ENCODE results near the gene WWTR1.

WWTR1 gene

DNA sequence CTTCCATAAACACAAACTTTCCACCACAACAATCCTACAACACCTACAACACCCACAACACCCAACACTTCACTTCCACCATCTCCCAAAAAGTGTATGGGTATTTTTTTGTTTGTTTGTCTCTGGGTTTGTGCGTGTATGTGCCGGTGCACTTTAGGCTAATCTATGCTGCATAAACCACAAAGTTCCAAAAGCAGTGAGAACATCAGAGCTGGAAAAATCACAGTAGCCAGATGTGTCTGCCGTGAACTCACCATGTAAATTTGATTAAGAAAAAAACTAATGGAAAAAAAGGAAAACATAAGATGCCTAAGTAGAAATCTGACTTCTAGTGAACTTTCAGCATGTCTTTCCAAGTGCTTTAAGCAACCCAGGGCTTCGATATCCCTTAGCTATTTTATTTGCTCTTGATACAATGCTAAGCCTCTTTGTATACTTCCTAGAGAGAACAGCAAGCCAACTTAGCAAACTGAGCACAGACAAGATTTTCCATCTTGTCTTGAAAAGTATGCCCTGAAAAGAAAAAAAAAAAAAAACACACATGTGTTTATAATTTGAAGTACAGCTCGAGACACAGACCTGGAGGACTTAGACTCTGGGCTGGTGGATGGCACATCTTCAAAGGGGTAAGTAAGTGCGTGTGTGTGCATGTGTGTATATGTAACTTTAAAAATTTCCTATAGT lies 91.4 kb downstream of the WWTR1 start:
- no peak for DNase-seq (ENCODE audit: low spot score)

DNA sequence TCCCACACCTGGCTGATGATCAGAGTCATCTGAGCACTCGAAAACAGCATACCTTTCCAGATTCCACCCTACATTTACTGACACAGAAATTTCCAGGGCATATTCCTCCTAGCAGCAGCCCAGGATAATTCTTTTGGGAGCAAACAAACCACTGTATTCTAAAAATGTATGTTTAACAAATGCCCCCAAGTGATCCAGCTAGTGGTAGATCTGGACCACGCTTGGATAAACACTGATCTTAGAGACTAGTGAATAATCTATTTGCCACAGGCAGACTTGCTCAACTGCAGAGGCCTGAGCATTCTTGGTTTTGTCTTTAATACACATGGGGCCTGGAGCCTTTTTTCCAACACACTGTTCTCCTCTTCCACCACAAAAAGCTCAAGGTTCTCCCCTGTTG lies 93.7 kb downstream of the WWTR1 start:
- no peak for DNase-seq (ENCODE audit: low spot score)

DNA sequence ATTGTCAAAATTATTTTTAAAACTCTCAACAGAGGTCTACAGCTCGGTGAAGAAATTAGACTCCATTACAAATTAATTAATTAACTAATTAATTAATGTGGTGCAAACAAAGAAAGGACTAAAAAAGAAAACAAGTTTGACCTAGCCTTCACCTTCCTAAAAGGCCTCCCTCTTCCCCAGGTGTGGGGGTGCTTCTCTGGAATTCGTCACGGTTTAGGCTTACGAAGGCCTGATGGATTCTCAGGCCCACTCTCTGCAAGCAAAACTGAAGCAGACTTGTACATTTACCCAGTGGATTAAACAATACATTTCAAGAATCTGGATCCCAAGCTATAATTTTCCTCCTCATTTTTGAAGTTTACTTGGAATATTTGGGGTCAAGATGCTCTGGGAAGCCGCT lies 94.7 kb downstream of the WWTR1 start:
- no peak for DNase-seq (ENCODE audit: low spot score)

DNA sequence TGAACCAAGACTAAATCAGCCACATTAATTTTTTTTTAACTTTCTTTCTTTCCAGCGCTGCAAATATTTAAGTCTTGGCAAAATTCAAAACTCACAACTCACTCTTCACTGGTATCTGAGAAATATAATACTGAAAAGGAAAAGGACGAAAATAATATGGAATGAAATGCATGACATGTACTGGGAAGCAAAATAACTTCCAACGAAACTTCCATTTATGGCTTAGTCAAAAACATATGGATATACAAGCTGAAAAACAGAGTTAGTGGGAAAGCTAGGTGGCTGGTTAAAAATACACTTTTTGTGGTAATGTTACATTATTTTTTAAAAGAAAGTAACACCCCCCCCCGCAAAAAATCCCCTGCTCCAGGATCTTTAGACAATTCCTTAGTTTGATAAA lies 97.2 kb downstream of the WWTR1 start:
- no peak for DNase-seq (ENCODE audit: low spot score)

DNA sequence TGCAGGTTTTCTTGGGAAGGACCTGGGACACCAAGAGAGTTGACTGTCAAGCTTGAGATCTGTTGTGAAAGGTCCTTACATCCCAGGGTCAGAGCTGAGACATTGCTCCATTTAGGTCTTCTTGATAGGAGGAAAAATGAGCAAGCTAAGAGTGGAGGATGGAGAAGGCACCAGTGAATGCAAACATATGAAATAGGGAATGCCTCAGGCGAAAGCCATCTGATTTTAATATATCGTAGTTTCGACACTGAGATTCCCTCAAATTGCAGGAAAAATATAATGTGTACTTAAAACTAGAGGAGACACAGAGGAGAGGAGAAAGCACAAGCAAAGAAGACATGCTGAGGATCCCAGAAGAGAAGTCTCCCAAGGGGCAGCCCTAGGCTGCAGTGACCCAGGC lies 97.8 kb downstream of the WWTR1 start:
- DNase-seq (ENCODE audit: low spot score), result no peak

DNA sequence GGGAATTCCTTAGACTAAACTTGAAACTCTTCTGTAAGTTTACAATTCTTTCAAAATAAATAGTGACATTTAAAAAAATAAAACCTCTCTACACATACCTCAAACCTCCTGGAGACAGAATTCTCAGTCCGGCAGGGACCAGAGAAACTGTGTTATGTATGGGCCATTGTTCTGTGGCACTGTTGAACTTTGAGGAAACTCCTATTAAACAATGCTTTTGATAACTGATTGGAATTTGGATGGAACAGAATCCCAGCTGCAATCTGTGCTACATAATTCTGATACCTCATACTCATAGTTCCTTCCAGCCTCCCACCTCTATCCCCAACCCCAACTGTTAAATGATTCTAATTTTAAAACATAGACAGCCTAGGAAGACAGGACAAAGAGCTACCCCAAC lies 98.3 kb downstream of the WWTR1 start:
- DNase-seq (ENCODE audit: low spot score), result no peak

DNA sequence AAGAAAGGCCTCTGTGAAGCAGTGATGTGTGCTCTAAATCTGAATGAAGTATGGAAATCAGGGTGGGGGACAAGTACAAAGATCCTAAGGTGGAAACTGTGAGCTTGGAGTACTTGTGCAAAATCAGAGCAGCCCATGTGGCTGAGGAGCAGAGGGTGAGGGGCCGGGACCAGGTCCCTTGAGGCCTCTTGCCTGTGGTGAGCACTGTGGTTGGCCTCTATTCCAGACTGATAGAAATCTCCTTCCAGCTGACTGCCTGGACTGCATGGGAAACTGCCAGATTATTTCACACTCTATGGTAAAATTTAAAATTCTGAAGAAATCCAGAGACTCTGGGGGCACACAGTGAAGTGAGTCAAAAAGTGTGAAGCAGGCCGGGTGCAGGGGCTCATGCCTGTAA lies 101.9 kb downstream of the WWTR1 start:
- DNase-seq (ENCODE audit: low spot score), result no peak

DNA sequence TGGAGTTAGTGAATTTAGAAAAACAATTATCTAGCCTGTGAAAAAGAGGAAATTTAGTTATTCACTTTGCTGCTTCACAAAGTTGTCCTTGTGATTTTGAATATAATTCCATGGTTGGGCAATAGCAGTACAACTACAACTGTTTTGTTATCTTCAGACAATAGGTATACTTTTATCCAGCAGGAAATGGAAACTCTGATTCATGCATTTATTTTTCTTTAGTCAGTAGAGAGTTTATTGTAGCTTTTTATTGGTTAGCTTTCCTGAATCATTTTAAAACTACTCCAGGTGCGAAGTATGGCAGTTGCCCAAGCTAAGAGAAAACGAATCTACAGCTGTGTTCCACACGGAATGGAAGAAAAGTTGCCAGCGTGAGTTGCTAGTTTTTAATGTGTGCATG lies 103.0 kb downstream of the WWTR1 start:
- DNase-seq (ENCODE audit: low spot score), result no peak

DNA sequence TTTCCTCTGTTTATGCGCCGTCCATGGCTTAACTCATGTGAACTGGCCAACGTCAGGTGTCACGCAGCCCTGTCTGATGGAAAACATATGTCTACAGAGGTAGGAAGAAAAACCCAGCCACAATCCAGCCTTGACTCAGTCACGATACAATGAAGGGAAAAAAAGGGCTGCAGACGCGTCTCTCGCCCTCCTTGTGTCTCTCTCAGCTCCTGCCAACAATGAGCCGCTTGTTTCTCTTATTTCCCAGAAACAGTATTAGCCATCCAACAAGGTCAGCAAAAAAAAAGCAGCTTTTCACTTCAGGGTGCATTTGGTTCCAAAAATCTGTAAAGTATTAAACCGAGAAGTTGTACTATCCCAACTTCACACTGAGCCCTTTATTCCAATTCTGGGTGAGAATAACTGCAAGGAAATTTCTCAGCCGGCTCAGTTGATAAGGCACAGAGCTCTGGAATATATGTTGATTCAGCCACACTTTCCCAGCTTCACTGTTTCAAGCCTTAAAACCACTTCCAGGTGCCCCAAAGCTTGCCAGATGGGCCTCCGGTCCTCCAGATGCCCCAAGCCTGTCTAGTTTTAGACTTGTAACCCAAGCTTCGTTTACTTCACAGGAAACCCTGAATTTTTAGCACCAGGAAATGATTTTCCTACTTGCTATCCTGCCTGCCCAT lies 103.9 kb downstream of the WWTR1 start:
- no peak for DNase-seq (ENCODE audit: low spot score)

DNA sequence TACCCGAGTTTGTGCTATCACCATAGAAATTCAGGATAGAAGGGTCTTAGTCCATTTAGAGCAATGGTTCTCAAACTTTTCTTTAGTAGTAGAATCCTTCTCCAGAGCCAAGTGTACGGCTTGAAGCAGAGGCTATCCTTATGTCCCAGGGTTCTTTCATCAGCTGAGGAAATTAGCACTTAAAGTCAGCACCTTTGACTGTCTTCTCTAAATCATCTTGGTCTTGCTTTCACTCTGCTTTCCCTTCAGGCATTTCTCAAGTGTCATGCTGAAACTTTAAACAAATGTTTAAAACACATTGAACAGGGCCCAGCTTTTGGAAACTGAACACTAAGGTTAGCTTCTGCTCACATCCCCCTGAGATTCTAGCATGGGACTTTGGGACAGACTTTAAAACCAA lies 105.1 kb downstream of the WWTR1 start:
- no peak for DNase-seq (ENCODE audit: low spot score)

DNA sequence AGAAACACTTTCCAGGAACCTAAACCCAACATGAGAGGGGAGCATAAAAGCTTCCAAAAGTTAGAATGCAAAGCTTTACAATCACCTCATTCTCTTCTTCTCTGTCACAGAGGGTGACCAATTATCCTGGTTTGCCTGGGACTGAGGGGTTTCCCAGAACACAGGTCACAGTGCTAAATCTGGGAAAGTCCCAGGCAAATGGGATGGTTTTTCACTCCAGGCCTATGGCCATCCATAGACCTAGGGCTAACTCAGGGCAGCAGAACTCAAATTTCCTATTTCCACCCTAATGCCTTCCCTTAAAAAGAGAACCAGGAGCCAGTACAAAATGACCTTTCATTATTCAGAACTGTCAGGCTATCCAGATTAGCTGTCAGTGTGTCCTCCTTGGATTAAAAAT lies 106.3 kb downstream of the WWTR1 start:
- DNase-seq (ENCODE audit: low spot score), result no peak

DNA sequence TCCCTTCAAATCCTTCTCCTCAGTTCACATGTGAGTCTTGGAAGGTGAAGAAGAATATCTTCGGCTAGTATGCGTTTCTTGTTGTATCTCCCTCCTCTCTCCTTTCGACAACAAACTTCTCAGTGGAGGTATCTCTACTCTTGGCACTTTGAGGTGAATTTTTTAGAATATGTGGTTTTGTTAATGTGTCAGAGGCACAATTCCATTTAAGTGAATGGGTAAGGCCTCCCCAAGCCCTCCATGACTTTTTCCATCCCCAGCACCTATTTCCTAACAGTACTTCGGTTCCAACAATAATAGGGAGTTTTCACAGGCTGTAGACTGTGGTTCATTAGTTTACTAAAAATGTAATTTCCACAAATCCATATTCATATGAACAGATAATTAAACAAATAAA lies 109.2 kb downstream of the WWTR1 start:
- no peak for DNase-seq (ENCODE audit: low spot score)

DNA sequence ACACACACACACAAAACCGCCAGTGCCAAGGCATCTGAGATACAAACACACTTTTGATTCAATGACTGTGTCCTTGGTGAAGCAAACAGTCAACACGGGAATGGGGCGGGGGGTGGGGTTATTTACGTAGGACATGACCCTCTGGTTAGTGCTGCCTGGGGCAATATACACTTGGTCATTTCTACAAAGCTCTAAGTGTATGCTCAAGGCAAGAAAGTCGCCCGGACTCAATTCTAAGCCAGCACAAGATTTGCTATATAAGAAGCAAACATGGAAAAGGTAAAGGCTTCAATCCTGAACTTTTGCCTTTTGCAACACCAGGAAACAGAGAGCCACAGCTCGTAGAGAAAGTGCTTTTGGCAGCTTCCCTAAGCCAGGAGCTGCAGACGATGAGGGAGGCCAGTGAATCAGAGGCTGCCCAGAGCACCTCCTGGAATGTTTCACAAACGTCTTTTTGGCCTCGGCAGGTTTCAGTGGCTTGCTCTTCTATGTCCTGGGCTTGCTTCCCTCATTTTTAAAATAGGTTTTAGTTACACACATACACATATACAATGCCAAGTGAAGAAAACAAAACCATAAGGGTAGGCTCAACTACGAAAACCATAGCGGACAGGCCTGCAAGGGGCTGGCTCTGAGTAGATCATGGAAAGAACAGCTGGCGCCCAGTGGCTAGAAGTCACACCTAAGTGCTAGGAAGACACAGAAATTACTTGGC lies 109.7 kb downstream of the WWTR1 start:
- DNase-seq (ENCODE audit: low spot score), result no peak

DNA sequence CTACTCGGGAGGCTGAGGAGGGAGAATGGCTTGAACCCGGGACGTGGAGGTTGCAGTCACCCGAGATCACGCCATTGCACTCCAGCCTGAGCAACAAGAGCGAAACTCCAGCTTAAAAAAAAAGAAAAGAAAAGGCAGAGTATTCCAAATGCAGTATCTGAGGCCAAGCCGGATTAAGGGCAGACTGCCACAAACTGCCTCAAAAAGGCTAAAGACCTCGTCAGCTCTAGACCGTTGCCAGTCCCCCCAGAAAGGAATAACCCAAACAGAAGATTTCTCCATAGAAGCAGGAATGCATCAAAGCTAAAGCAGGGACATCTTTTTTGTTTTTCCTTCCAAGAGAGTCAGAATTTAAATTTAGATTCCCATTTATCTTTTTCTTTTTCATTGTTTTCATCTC lies 110.4 kb downstream of the WWTR1 start:
- DNase-seq (ENCODE audit: low spot score), result no peak

DNA sequence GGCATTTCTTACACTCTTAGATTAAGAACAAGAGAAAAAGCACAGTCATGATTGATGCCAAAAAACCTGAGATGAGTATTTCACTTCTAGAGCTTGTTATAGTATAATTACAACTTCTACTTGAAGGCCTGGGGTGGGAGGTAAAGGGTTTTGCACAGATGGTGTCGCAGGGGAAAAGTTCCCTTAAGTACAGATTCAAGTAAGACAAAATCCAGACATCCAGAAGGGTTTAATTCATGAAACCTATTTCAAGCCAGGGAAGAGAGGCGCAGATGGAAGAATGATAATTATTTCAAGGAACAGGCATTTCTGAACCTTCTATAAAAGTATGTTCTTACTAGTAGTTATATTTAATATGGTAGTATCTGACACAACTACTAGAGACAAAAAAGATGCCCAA lies 112.8 kb downstream of the WWTR1 start:
- DNase-seq (ENCODE audit: low spot score), result no peak

DNA sequence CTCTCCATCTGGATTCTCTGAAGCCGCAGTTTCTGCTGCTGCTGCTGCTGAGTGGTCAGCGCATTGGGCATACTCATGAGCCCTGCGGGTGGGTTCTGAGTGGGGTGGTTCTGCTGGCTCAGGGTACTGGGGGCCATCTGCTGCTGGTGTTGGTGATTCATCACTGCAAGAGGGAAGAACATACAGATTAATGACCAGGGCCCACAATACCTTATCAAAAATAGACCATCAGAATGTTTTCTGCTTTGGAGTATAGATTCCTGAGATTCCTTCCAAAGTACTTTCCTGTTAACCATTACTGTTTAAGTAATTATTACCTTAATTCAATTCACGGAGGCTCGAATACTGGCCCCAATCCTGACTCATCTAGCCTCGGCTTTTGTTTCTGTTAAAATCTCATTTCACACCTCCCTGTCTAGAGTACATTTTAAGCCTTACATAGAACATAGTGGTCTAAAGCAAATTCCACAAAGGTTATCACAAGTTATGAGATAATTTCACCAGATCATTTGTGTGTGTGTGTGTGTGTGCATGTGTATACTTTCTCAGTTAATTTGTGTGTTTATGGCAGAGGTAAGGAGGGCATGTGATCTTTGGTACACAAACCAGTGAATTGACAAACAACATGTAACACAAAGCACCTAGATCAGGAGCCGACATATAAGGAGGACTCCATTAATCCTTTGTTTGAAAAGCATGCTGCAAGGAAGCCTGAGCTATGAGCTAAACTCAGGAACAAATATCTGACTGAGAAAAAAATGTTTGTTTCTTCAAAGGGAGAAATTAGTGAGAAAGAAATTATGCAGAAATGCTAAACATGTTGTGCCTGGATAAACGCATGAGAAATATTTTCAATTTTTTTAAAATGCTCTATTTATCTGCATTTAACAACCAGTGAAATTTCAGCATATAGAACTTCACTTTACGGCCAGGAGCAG lies 115.2 kb downstream of the WWTR1 start:
- DNase-seq (ENCODE audit: low spot score), result no peak

DNA sequence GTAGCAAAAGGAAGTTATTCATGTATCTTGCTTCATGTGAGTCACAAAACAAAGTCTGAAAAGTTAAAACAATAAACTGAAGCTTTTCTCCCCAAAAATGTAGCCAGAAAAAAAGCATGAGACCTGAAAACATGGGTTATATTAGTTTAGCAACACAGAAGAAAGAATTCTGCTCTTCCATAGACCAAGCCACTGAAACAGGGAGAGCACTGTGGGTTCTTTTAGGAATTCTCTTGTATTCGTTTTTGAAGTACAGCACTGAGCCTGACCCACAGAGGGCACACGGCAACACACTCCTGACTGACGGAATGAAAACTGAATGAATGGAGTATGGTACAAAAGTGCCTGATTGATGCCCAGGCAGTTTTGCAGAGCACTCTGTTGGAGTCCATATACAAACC lies 116.7 kb downstream of the WWTR1 start:
- DNase-seq (ENCODE audit: low spot score), result no peak

DNA sequence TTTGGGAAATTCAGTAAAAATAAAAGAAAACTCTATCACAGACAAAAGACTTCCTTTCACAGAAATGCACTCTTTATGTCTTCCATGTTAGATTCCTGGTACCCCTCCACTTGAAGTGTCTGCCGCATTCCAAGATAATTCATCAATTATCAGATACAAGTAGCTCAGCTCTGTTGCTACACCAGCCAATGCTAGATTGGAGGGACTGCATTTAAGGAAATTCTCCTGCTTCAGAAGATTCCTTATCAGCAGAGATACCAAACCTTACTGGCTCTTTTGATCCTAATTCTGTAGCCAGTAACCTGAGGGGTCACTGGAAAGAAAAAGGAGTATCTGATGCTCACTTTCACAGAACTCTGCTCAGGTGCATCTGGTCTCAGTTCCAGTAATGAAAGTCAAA lies 119.5 kb downstream of the WWTR1 start:
- DNase-seq (ENCODE audit: low spot score), result no peak

DNA sequence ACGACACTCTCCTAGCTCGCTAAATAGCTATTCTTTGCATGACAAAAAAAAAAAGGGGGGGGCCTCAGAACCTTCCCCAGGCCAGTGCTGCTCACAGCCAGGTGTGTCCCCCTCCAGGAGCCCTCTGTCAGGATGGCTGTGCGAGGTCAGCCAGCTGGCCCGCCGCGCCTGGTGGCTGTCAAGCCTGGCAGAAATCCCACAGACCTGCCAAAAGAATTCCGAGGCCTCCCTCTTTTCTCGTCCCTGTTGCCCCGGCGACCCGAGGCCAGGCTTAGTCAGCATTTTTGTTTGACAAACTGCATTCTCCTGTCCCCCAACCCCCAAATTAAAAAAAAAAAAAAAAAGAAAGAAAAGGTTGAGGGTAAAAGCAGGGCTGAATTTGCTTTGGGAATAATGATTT lies 121.4 kb downstream of the WWTR1 start:
- DNase-seq (ENCODE audit: low spot score), result no peak

DNA sequence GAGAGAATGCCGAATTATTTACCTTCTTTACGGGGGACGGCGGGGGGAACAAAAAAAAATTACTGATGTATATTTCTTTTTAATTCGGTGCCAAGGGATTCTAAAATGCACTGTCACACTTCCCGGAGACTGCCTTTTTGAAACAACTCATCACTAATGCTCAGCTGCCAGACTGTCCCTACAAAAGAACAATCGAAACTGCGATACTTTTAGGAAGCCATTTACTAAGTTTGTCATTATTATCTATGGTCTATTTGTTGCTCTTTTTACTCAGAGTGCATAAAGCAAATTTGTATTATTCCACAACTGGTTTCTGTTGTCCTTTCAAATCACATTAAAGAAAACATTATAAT lies 122.5 kb downstream of the WWTR1 start:
- no peak for DNase-seq (ENCODE audit: low spot score)

DNA sequence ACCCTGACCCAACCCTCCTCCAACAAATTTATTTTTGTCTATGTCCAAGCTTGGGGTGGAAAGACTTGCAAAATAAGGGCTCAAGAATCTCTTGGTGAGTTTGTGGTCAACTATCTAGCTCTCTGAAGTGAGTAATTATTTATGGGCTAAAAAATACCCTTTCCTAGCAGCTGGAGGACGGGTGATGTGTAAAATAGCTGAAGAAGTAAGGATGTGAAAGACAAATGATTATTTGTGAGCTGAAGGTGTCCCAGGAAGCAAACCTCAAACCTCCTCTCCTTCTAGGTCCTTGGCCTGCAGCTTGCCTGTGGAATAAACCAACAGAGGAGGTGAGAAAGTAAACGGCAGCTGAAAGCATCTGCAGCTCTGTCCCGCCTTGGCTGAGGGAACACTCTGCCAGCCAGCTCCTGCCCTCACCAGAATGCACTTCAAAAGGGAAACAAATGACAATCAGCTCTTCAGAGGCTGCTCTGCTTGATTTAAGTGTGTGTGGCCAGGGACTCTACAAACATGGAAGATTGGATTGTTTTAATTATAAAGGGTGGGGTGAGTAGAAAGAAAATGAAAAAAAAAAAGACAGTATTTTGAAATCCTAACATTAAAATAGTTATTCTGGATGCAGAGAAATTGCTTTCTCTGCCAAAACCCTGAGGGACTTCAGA lies 123.0 kb downstream of the WWTR1 start:
- no peak for DNase-seq (ENCODE audit: low spot score)

DNA sequence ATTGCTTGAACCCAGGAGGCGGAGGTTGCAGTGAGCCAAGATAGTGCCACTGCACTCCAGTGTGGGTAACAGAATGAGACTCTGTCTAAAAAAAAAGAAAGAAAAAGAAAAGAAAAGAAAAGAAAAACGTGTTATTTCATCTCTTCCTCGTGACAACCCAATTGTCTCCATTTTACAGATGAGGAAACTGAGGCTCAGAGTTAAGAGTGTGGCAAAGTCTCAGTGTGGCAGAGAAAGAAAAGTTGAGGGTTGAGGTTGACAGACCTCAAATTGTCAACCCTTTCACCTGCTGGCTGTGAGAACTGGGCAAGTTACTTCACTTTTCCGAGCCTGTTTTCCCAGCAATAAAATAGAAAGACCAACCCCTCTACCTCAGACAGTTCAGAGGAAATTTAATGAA lies 123.7 kb downstream of the WWTR1 start:
- DNase-seq (ENCODE audit: low spot score), result no peak

Measured in hematopoietic multipotent progenitor cell treated with erythropoietin and hydrocortisone succinate and interleukin-3 and kit ligand, for 17 days (in vitro differentiated cells).